Thoracic aorta (tissue), 2 donors: ENCODE data around the gene ZNF214. TPM values are rescaled to one million over a fixed set of nuclear protein-coding genes. Genes with fewer than 3 reads are reported as not detected.
"Not testable (repeated sequence)": the region's sequence is repeated elsewhere in the genome, so short reads cannot be mapped to it uniquely, and the experiment has no call there.

ENCODE experiments used
- ATAC-seq: fragments of 150-250 bp; one replicate; pipeline ENCODE4 v1.8.0; 2017; ENCODE audit warnings: low read depth; ENCODE audit not compliant: insufficient number of reproducible peaks, low FRiP score
- DNase-seq: peaks from one replicate; pipeline ENCODE4 v3.0.0-alpha.2; 2020; ENCODE audit warnings: low spot score
- H3K27ac ChIP-seq, 2 donors: fragments of 200-600 bp; sonication (generic); 1 replicate in 1 of 2; 2 replicates in 1 of 2; pipeline ENCODE4 v1.5.1; 2016; ENCODE audit warnings: mild to moderate bottlenecking in 2 of 2, moderate library complexity in 2 of 2
- H3K27me3 ChIP-seq: fragments of 200-600 bp; sonication (generic); replicated peaks from 2 replicates; pipeline ENCODE4 v1.6.0; 2016; ENCODE audit warnings: mild to moderate bottlenecking; ENCODE audit not compliant: insufficient read depth
- H3K36me3 ChIP-seq: fragments of 200-600 bp; sonication (generic); one replicate; pipeline ENCODE4 v1.5.1; 2016
- H3K4me1 ChIP-seq, 2 donors: fragments of 200-600 bp; sonication (generic); 1 replicate in 1 of 2; 2 replicates in 1 of 2; pipeline versions ENCODE4 v1.5.1 to v1.6.0; 2016; ENCODE audit warnings: low read depth in 2 of 2, mild to moderate bottlenecking in 1 of 2; ENCODE audit not compliant: control insufficient read depth in 1 of 2
- H3K4me3 ChIP-seq: fragments of 200-600 bp; sonication (generic); 2 replicates; pipeline ENCODE4 v1.5.1; 2016; ENCODE audit warnings: mild to moderate bottlenecking
- H3K9me3 ChIP-seq: fragments of 200-600 bp; sonication (generic); 2 replicates; pipeline ENCODE4 v1.5.1; 2016
- CTCF ChIP-seq: fragments of 200-600 bp; sonication (generic); IDR thresholded peaks from one replicate; pipeline ENCODE4 v1.5.1; 2019; ENCODE audit warnings: antibody characterized with exemption
- total RNA-seq, 2 donors: library from RNA; depleted of rRNA; stranded (reverse); fragments of >200 nt; gene quantifications; one replicate each; pipeline versions ENCODE4 v1.1.0 to v1.2.3, GENCODE V29; 2016

Gene ZNF214
- total RNA-seq, 2 donors from 2014 or later: 0.68 to 2.3 TPM

- no peak overlapping the region for H3K4me3 ChIP-seq
- DNase-seq: no peak
- H3K9me3 ChIP-seq: no peaks in the 10 kb centered on the region
- TF ChIP-seq CTCF: no peak
- H3K27me3 ChIP-seq: no peaks in the 10 kb centered on the region
- no peaks in the 10 kb centered on the region for H3K4me1 ChIP-seq
- H3K36me3 ChIP-seq: no peaks in the 10 kb centered on the region
- no peak for ATAC-seq
- H3K27ac ChIP-seq: no peak overlapping the region
Observed at GRCh38 chr11:6962673-6963072, 57.5 kb downstream of the ZNF214 start.

GRCh38 chr11:6962141-6962540 is 58.0 kb downstream of the ZNF214 start:
- ATAC-seq (no peak), DNase-seq (no peak)
- H3K36me3 ChIP-seq: no peaks in the 10 kb centered on the region
- no peaks in the 10 kb centered on the region for H3K9me3 ChIP-seq
- no peaks in the 10 kb centered on the region for H3K27me3 ChIP-seq
- no peaks in the 10 kb centered on the region for H3K4me1 ChIP-seq
- no peak for TF ChIP-seq CTCF
- H3K27ac ChIP-seq: no peak overlapping the region
- H3K4me3 ChIP-seq: no peak overlapping the region

- not testable (repeated sequence) for H3K4me1 ChIP-seq, H3K27me3 ChIP-seq, ATAC-seq, H3K27ac ChIP-seq, H3K4me3 ChIP-seq, H3K36me3 ChIP-seq, DNase-seq, H3K9me3 ChIP-seq
Observed at GRCh38 chr11:6954248-6954647, 65.9 kb downstream of the ZNF214 start.

Other genes starting within 250 kb of the ZNF214 start
- under 1 TPM in 1 of 2 donors, not detected in 1; 0.35 TPM for gene OR2AG2, start 248.4 kb downstream of the ZNF214 start, total RNA-seq
- gene OR2AG1, start 237.3 kb downstream of the ZNF214 start, total RNA-seq: not detected
- under 1 TPM in 1 of 2 donors, not detected in 1; 0.35 TPM for gene OR6A2, start 220.7 kb downstream of the ZNF214 start, total RNA-seq
- gene OR10A5, start 174.7 kb downstream of the ZNF214 start, total RNA-seq: not detected
- gene OR10A2, start 157.3 kb downstream of the ZNF214 start, total RNA-seq: not detected
- not detected for gene OR10A4, start 143.7 kb downstream of the ZNF214 start, total RNA-seq
- 1 to 10 TPM in 1 of 2 donors, not detected in 1; 1.3 TPM for gene OR2D2, start 127.8 kb downstream of the ZNF214 start, total RNA-seq
- gene OR2D3, start 99.3 kb downstream of the ZNF214 start, total RNA-seq: not detected
- gene ZNF215, start 93.9 kb downstream of the ZNF214 start, total RNA-seq: 1 to 10 TPM; 1.5 to 1.8 TPM
- gene NLRP14, start 133 bp upstream of the ZNF214 start, total RNA-seq: not detected
- gene RBMXL2, start 68.7 kb upstream of the ZNF214 start, total RNA-seq: not detected
- not detected for gene SYT9, start 231.6 kb upstream of the ZNF214 start, total RNA-seq